Kidney (tissue), 14 donors: ENCODE results near the gene AGBL4. TPM values are rescaled to one million over a fixed set of nuclear protein-coding genes. Genes with fewer than 3 reads are reported as not detected.
A peak's percentile ranks its signal among the peaks of the same experiment; 100 is the strongest.
"Not testable (repeated sequence)": the region's sequence is repeated elsewhere in the genome, so short reads cannot be mapped to it uniquely, and the experiment has no call there.

Source experiments
- DNase-seq, 5 donors: peaks; one replicate each; pipeline ENCODE4 v3.0.0-alpha.2; 2013 to 2020
- FAIRE-seq: peaks from 2 replicates; lab custom pipeline; 2012; peaks lifted over from hg19 to GRCh38; lab: Jason Lieb, UNC
- H3K27ac ChIP-seq, 2 donors: one replicate each; pipeline ENCODE4 v1.7.0; 2013; ENCODE audit warnings: low read depth in 2 of 2, low read length in 2 of 2, inconsistent platforms in 1 of 2
- H3K27me3 ChIP-seq: one replicate; pipeline ENCODE4 v1.7.1; 2013; ENCODE audit warnings: low read length, inconsistent platforms; ENCODE audit not compliant: control insufficient read depth, insufficient read depth
- H3K36me3 ChIP-seq, 3 donors: one replicate each; pipeline versions ENCODE4 v1.7.0 to v1.7.1; 2013; ENCODE audit warnings: low read length in 3 of 3, control low read depth in 1 of 3, inconsistent platforms in 1 of 3; ENCODE audit not compliant: insufficient read depth in 3 of 3, control insufficient read depth in 2 of 3
- H3K4me1 ChIP-seq, 3 donors: one replicate each; pipeline versions ENCODE4 v1.7.0 to v1.7.1; 2013; ENCODE audit warnings: low read length in 3 of 3, inconsistent platforms in 1 of 3, low read depth in 1 of 3; ENCODE audit not compliant: control insufficient read depth in 2 of 3, insufficient read depth in 2 of 3
- H3K4me3 ChIP-seq, 3 donors: one replicate each; pipeline versions ENCODE4 v1.7.0 to v1.8.1; 2013; ENCODE audit warnings: low read length in 3 of 3, control low read depth in 1 of 3, inconsistent platforms in 1 of 3
- H3K9ac ChIP-seq, 3 donors: one replicate each; pipeline versions ENCODE4 v1.7.0 to v1.7.1; 2013; ENCODE audit warnings: low read length in 3 of 3, control low read depth in 1 of 3, inconsistent platforms in 1 of 3
- H3K9me3 ChIP-seq, 3 donors: one replicate each; pipeline versions ENCODE4 v1.7.0 to v1.7.1; 2013; ENCODE audit warnings: low read length in 3 of 3, control low read depth in 1 of 3, inconsistent platforms in 1 of 3; ENCODE audit not compliant: control insufficient read depth in 2 of 3, insufficient read depth in 1 of 3
- intact Hi-C: fragments of 100-400 bp; cut with DNase I; formaldehyde crosslinking; loops from one replicate; pipeline ENCODE4 v1.11.1; 2022
- polyA plus RNA-seq: library from polyadenylated mRNA; stranded (reverse); fragments of 350-450 nt; fragmentation: Illumina TruSeq; extraction: RNeasy Lipid Tissue Mini Kit (QIAGEN cat#74804); gene quantifications from one replicate; pipeline ENCODE4 v1.2.3, GENCODE V29; 2014; ENCODE audit warnings: low read depth, low replicate concordance; ENCODE audit not compliant: insufficient read depth
- total RNA-seq: library from RNA; stranded (reverse); fragmentation: NEBNext Ultra II Directional; extraction: Animal tissue kit (Norgen Biotek cat#: 25700); gene quantifications from one replicate; pipeline ENCODE4 v1.2.1, GENCODE V29; 2021
- TF ChIP-seq, protein P1 (sequence below): IDR thresholded peaks from 3 replicates; pipeline ENCODE4 v1.5.1; 2012; ENCODE audit warnings: mild to moderate bottlenecking, moderate library complexity, borderline replicate concordance; ENCODE audit not compliant: insufficient read depth; ENCODE audit errors: extremely low read depth
- donor health status: control.
- donor health status: control.
- donor health status: control.
- donor health status: control.
- donor health status: control.
- donor health status: DM: yes; HTN: yes; CAD: no.
- donor health status: Normal renal cell carcinoma (clear cell type).

The AGBL4 gene
- total and polyA plus RNA-seq, 2 donors from 2014 or later: 1.5 to 2.7 TPM

DNA sequence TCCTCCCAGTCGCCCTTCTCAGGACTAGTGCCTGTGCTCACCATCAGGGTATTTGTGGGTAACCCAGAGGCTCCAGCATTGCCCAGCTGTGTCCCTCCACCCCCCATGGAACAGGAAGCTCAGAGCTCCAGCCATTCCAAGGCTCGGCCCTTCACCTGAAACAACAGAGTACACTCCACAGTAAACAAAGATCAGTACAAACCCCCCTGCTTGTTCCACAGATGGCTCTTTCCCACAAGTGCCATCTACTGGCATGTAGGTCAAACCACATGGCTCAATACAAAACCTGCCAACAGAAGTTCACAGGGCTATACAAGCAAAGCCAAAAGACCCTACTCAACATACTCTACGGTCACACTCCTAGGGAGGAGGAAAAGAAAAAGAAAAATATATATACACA is 258.7 kb downstream of the AGBL4 start:
- no peaks in the 10 kb centered on the region for H3K36me3 ChIP-seq
- DNase-seq (peak in 2 of 5 donors; percentile 0 to 7), FAIRE-seq (no peak)
- H3K27me3 ChIP-seq: no peaks in the 10 kb centered on the region
- H3K4me3 ChIP-seq: no peak overlapping the region
- no peak overlapping the region for H3K27ac ChIP-seq
- intact Hi-C loops: no loop called here
- H3K4me1 ChIP-seq: no peaks in the 10 kb centered on the region
- H3K9me3 ChIP-seq: no peaks in the 10 kb centered on the region
- TF ChIP-seq, protein P1, sequence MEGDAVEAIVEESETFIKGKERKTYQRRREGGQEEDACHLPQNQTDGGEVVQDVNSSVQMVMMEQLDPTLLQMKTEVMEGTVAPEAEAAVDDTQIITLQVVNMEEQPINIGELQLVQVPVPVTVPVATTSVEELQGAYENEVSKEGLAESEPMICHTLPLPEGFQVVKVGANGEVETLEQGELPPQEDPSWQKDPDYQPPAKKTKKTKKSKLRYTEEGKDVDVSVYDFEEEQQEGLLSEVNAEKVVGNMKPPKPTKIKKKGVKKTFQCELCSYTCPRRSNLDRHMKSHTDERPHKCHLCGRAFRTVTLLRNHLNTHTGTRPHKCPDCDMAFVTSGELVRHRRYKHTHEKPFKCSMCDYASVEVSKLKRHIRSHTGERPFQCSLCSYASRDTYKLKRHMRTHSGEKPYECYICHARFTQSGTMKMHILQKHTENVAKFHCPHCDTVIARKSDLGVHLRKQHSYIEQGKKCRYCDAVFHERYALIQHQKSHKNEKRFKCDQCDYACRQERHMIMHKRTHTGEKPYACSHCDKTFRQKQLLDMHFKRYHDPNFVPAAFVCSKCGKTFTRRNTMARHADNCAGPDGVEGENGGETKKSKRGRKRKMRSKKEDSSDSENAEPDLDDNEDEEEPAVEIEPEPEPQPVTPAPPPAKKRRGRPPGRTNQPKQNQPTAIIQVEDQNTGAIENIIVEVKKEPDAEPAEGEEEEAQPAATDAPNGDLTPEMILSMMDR: no peak
- no peak overlapping the region for H3K9ac ChIP-seq

DNA sequence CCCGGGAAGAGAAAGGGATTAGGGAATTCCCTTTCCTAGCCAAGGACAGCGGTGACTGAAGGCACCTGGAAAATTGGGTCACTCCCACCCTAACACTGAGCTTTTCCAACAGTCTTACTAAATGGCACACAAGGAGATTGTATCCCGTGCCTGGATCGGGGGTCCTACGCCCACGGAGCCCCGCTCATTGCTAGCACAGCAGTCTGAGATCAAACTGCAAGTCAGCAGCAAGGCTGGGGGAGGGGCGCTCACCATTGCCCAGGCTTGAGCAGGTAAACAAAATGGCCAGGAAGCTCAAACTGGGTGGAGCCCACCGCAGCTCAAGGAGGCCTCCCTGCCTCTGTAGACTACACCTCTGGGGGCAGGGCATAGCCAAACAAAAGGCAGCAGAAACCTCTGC is 285.6 kb downstream of the AGBL4 start:
- H3K9ac ChIP-seq, H3K9me3 ChIP-seq, H3K27me3 ChIP-seq, FAIRE-seq, H3K4me1 ChIP-seq, H3K27ac ChIP-seq, H3K4me3 ChIP-seq, H3K36me3 ChIP-seq, intact Hi-C loops: not testable (repeated sequence)
- DNase-seq: peak in 1 of 5 donors; percentile 31

DNA sequence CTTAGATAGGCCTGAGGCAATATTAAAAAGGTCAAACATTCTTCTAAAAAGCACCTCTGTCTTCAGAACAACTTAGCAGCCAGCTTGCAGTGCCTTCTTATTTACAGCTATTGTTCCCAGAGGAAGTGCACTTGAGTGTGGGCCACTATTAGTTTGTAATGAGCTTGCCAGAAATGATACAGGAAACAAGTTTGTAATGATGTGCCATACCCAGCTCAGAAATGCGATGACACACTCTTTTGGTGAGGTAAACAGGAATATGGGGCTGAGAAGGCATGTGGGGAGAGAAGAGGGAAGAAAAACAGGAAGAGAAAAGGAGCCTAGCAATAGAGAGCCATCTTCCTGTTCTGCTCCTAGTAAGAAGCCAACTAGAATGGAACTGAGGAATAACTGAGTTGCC is 295.4 kb downstream of the AGBL4 start:
- FAIRE-seq (no peak), DNase-seq (no peak)
- H3K36me3 ChIP-seq: no peaks in the 10 kb centered on the region
- TF ChIP-seq, protein P1: no peak
- H3K4me1 ChIP-seq: no peaks in the 10 kb centered on the region
- H3K9ac ChIP-seq: no peak overlapping the region
- no peak overlapping the region for H3K27ac ChIP-seq
- intact Hi-C loops: no loop called here
- H3K27me3 ChIP-seq: no peaks in the 10 kb centered on the region
- H3K9me3 ChIP-seq: peaks cover 0 to 6% (median 0%) of the 10 kb centered on the region in 3 donors
- no peak overlapping the region for H3K4me3 ChIP-seq

DNA sequence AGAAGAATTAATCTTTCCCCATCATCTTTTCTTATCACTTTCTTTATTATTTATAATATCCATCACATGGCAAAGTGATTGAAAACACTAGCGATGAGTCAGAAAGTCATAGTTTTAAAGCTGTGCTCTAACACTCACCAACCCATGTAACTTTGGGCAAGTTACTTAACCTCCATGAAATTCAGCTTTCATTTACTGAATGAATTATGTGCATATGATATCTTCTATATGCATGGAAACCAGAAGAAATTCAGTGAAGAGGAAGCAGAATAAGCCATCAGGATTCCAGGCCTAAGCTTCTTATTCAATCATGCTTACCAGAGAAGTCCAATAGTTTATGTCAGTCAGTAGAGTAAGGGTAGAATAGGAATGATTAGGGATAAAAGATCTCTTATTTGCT is 300.1 kb downstream of the AGBL4 start:
- TF ChIP-seq, protein P1: no peak
- Histone ChIP-seq H3K36me3 (no peaks in the 10 kb centered on the region), H3K27me3 (no peaks in the 10 kb centered on the region), H3K9me3 (no peaks in the 10 kb centered on the region), H3K4me1 (no peaks in the 10 kb centered on the region), H3K9ac (no peak overlapping the region), H3K27ac (no peak overlapping the region), H3K4me3 (no peak overlapping the region)
- intact Hi-C loops: no loop called here
- FAIRE-seq (no peak), DNase-seq (no peak)
